Activated T-cell treated with anti-CD3 and anti-CD28 coated beads for 4 hours (primary cell): Measurements from ENCODE around the gene WNK2.

Experiments used
- DNase-seq: peaks from one replicate; pipeline ENCODE4 v3.0.0-alpha.2; 2020

The WNK2 gene

DNA sequence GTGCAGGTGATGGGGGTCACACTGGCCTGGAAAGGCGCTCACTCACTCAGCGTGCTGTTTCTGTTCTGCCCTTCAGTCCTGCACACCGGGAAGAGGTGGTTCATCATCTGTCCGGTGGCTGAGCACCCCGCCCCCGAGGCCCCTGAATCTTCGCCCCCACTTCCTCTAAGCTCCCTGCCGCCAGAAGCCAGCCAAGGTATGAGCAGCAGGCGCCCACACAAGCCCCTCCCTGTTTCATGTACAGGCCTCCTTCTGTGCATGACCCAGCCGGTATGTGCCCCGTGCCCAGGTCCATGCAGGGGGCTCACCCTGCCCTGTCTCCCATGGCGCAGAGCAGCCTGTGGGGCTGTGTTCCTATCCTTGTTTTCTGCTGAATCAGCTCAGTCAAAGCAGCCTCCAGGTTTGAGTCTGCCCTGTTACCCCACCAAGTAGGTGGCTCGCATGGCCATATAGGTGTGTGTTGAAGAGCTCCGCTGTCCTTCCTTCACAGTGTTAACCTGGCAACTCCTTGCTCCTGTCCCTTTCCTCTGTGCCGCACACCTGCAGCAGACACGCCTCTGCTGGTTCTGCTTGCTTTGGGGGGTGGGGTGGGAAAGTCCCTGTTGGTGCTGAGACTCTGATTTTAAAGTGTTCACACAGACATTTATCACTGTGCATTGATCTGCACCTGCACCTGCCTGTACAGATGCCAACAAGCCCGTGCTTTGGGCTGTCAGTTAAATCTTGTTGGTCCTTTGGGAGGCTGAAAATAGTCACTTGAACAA is 84.8 kb downstream of the WNK2 start:
- DNase-seq = peak; percentile 30

DNA sequence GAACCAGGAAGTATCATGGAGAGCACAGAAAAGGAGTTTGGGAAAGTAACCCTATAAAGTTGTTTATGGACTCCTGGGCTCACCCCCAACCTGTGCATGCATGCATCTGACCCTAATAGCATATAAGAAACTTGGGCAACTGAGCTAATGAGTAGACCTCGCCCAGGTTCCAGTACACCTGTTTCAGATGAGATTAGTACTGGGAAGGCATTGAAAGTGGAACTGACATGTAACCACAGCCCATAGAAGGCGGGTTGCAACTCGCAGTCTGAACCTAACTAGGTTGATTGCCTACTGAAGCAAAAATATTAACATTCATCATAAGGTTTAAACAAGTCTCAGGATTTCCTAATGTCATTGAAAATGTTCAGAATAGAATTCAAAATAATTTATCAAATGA is 87.0 kb downstream of the WNK2 start:
- no peak for DNase-seq

DNA sequence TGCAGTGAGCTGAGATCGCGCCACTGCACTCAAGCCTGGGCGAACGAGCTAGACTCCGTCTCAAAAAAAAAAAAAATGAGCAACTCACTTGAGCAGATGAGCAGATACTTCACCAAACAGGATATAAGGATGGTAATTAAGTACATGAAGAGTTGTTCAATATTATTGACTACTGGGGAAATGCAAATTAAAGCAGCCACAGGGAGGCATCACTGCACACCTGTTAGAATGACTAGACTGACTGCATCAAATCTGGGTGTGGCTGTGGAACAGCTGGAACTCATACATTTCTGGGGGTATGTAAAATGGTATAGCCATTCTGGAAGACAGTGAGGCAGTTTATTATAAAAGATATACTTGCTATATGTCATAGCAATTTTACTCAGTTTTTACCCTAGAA is 93.0 kb downstream of the WNK2 start:
- no peak for DNase-seq

DNA sequence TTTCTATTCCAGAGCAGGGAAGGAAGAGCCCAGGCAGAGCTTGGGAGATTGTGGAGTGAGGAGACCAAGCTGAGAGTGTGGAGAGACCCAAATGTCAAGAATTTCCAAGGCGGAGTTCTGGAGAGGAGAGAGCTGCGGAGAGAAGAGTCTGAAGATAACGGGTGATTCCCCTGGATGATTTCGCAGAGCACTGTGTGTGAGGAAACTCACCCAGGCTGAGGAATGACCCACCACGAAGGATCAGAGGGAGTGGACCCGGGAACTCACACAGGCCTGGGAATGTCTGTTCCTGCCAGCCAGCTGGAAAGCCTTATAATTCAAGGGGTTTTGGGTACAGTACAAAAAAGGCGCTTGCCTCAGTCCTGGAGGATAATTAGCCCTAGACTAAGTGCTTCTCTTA is 94.2 kb downstream of the WNK2 start:
- no peak for DNase-seq

DNA sequence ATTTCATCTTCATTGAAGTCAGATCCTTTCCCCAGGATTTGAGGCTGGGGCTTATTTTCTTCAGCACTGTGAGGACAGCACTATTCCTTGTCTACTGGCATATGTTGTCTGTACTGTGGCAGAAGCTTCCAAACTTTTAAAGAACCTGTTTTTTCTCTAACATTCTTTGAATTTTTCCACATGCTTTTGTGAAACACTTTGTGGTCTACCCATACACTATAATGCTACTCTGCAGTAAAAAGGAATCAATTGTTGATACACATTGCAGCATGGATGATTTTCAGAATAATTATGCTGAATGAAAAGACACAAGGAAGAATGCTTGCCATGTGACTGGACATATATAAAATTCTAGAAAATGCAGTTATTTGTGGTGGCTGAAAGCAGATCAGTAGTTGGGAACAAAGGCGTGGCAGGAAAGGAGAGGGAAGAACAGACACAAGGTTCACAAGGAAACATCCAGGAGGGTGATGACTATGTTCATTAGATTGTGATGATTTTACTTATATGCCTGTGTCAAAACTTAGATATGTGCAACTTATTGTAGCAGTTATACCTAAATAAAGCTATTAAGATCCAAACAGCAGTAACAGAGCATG is 96.8 kb downstream of the WNK2 start:
- DNase-seq = no peak

DNA sequence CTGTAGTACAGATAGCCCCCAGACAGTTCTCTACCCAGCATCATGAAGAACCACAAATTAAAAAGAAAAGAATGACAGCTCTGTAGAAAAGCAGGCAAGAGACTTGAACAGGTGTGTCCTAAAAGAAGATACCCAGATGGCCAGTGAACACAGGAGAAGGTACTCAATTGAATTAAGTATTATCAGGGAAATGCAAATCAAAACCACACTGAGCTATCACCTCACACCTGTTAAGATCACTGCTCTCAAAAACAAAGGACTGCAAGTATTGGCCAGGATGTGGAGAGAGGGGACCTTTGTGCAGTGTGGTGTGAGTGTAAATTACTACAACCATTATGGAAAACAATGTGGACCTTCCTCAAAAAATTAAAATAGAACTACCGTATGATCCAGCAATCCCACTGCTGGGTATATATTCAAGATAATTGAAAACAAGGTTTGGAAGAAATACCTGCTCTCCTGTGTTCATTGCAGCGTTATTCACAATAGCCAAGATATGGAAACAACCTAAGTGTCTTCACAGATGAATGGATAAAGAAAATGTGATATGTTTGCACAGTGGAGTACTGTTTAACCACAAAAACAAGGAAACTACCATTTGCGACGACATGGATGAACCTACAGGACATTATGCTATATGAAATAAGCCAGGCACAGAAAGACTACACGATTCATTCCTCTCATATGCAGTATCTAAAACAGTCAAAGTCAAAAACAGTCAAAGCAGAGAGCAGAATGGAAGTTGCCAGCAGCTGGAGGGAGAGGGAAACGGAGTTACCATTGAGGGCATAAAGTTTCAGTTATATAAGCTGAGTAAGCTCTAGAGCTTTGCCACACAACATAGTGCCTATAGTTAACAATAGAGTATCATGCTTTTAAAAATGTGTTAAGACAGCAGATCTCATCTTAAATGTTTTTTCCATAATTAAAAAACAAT is 102.6 kb downstream of the WNK2 start:
- no peak for DNase-seq

DNA sequence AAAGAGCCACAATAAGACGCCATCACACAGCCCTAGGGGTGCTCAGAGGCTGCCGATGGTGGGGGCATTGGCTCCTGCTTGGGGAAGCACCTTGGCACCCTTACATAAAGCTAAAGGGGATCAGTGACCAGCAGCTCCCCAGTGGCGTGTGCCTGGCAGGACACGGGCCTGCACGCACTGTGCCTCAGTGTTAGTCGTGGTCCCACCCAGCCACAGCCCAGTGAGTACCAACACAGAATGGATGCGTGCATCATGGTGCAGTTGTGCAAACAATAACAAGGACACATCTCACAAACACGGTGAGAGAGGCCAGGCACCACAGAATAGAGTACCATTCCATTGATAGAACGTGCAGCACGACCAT is 103.2 kb downstream of the WNK2 start:
- no peak for DNase-seq

DNA sequence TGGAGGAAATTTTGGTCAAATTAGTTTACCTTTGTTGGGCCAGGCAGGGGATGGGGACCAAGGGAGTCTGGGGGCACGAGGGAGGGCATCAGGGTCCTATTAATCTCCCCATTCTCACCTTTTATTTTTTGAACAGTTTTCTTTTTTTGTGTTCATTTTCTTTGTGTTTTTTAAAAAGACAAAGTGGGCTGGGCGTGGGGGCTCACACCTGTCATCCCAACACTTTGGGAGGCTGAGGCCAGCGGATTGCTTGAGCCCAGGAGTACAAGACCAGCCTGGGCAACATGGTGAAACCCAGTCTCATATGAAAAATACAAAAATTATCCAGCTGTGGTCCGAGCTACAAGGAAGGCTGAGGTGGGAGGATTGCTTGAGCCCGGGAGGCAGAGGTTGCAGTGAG is 103.7 kb downstream of the WNK2 start:
- no peak for DNase-seq

DNA sequence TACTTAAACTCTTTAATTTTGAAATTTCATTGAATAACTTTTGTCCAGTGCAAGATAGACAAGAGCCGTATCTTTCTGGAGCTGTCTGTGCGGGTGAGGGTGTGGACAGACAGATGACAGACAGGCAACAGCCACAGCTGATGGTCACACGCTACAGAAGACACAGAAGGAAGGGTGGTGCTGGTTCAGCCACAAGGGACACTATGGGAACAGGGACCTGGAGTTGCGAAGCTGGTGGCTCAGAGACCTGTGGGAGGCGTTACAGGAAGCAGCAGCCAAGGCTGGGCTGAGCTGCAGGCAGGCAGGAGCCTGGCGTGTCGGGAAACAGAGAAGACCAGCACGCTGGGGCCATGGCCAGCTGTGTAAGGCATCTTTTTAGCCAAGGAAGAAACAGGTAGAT is 104.4 kb downstream of the WNK2 start:
- no peak for DNase-seq

DNA sequence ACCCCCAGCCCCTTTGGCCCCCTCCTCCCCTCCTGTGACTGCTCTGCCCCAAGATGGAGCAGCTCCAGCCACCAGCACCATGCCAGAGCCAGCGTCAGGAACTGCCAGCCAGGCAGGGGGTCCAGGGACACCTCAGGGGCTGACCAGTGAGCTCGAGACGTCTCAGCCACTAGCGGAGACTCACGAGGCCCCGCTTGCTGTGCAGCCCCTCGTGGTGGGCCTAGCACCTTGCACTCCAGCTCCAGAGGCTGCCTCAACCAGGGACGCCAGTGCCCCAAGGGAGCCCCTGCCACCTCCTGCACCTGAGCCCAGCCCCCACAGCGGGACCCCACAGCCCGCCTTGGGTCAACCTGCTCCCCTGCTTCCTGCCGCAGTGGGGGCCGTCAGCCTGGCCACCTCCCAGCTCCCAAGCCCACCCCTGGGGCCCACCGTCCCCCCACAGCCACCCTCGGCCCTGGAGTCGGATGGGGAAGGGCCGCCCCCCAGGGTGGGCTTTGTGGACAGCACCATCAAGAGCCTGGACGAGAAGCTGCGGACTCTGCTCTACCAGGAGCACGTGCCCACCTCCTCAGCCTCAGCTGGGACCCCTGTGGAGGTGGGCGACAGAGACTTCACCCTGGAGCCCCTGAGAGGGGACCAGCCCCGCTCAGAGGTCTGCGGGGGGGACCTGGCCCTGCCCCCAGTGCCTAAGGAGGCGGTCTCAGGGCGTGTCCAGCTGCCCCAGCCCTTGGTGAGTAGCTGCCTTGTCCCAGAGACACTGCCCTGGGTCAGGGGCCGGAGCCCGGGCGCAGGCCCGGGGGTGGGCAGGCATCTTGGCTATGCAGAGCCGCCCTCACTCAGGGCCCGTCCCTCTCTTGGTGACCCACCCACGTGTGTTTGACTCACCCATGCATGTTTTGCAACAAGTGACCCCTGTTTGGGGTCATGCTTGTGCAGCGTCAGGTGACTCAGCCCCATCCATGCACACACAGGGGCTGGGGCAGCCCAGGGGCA is 105.2 kb downstream of the WNK2 start:
- DNase-seq = no peak

DNA sequence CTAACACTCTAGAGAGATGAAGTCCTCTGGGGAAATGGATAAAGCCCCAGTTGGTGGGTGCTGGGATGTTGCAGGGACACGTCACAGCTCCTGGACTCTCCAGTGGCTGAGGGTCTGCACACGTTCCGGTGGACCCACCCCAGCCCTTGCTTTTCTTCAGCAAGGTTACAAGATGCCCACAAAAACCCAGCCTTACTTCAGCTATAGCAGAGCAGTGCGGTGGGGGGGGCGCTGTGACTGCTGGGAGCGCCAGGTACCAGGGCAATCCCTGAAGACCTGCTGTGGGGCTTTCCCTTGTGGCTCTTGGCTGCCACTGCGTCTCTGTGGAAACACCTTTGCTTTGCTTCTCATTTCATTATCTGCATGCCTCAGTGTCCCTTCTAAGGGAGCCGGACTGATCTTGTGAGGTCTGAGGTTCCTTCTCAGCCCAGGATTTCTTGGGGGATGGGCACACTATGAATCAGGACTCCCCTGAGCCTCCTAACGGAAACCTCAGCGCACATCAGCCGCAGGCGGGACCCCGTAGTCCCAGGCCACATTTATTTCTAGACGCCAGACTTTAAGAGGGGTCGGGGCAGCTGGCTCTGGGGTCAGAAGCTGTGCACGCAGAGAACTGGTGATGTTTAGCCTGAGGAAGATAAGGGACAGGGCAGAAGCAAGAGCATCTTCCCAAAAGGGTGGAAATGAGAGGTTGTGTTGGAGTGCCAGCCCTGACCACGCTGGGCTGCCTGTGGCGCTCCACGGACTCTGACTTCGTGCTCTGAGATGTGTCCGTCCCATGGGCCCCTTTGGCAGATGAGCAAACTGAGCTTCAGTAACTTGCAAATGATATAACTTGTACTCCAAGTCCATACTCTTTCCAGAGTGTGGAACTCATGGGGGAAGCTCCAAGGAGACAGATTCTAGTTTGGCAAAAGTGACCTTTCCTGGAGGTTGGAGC is 106.8 kb downstream of the WNK2 start:
- no peak for DNase-seq

DNA sequence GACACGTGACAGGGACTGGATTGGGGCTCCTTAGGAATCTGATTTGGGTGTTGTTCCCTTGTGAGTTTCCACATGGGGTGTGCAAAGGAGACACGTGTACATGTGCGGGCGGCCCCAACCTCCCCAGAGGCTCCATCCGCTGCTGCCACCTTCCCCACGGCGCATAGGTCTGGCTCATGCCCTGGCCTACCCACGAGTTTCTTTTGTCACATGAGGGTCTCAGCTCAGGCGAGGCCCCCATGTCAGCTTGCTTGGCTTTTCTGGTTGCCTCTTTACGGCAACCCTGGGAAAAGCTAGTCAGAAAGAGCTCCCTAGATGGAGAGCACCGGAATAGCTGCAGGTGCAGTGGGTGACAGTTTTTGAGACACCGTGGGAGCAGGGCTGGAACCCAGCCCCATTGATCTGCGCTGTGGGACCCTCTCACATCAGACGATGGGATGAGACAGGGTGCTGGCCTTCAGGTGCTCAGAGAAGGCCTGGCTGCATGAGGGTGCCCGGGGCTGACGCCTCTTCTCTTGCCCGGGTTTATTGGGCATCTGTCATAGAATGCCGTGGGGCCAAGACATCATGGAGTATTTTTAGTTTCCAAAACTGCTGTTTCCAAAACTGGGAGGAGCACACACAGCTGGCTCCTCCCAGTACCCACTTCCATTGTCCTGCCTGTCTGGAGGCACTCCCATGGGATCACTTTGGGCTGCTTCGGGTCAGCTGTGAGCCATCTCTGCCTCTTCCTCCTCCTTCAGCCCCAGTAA is 107.8 kb downstream of the WNK2 start:
- DNase-seq = no peak

DNA sequence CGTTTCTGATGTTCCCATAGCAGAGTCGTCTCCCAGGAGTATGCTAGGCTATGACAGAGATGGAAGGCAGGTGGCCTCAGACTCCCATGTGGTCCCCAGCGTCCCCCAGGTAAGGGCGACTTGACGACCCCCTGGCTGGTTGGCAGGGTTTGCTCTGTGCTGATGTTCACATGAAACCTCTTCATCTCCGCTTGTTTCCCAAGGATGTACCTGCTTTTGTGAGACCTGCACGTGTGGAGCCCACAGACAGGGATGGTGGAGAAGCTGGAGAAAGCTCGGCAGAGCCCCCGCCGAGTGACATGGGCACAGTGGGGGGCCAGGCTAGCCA is 108.3 kb downstream of the WNK2 start:
- DNase-seq = no peak

DNA sequence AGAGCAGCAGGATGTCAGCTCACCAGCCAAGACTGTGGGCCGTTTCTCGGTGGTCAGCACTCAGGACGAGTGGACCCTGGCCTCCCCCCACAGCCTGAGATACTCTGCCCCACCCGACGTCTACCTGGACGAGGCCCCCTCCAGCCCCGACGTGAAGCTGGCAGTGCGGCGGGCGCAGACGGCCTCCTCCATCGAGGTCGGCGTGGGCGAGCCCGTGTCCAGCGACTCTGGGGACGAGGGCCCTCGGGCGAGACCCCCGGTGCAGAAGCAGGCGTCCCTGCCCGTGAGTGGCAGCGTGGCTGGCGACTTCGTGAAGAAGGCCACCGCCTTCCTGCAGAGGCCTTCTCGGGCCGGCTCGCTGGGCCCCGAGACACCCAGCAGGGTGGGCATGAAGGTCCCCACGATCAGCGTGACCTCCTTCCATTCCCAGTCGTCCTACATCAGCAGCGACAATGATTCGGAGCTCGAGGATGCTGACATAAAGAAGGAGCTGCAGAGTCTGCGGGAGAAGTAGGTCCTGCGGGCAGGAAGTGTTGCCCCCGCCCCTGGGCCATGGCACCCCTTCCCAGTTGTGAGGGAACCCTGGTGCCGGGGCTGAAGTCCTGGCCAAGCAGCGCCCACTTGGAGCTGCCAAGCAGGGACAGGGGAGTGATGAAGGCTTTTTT is 108.9 kb downstream of the WNK2 start:
- DNase-seq = no peak

DNA sequence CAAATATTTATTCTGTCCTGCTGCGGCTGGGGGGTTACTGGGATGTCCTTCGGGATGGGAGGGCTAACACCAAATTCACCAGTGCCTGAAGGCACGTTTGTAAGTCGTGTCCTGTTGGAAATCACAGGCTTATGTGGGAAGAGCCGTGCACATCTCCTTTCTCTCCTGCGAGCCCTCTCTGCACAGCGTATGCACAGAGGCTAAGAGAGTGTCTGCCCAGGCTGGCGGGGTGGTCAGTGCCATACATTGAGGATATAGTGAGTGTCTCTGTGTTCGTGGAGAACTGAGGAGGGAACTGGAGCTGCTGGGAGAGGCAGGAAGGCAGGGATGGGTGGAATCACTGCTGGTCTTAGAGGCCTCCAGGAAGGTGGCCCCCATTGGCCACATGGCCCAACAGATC is 110.1 kb downstream of the WNK2 start:
- no peak for DNase-seq

DNA sequence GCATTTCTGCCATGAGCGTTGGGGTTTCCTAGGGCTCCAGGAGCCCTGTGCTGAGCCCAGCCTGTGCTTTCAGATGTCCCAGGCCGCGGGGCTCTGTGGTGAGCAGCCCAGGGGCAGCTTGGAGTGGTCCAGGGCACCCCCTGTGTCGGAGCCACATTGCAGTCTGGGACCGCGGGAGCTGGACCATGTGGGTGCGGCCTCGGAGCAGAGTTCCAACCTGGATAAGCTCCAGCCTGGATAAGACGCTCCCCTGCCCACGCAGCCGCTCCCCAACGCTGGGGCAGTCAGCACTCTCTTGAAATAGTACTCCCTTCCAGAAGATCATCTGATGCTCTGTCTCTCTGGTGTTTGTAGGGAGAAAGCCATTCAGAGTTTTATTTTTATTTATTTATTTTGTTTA is 111.1 kb downstream of the WNK2 start:
- DNase-seq = no peak

DNA sequence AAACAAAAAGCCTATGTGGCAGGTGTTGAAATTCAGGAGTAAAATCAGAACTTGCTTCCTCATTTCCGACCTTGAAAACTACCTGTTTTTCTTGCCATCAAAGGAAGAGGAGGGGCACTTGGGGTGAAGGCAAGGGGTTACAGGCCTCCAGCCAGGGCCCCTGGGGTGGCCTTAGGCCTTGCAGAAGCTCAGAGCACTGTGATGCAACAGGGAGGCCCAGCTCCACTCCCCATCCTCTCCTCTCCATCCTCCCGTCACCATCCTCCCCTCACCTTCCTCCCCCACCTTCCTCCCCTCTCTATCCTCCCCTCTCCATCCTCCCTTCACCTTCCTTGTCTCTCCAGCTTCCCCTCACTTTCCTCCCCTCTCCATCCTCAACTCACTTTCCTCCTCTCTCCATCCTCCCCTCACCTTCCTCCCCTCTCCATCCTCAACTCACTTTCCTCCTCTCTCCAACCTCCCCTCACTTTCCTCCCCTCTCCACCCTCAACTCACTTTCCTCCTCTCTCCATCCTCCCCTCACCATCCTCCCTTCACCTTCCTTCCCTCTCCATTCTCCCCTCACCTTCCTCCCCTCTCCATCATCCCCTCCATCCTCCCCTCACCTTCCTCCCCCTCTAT is 111.6 kb downstream of the WNK2 start:
- no peak for DNase-seq

DNA sequence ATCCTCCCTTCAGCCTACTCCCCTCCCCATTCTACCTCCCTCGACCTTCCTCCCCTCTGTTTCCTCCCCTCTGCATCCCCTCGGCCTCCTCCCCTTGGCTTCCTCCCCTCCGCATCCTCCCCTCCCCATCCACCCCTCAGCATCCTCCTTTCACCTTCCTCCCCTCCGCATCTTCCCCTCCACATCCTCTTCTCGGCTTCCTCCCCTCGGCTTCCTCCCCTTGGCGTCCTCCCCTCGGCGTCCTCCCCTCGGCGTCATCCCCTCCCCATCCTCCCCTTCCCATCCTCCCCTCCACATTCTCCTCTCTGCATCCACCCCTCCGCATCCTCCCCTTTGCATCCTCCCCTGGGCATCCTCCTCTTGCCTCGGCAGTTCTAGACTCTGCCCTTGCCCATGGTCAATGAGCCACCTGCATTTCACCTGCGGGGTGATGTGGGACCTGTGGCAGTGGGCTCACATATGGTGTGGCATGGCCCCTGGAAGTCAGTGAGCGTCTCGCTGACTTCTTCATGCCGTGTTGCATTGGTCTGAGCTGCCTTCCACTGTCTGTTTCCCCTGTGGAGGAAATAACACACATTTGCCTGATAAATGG is 113.0 kb downstream of the WNK2 start:
- no peak for DNase-seq
